Lower leg skin (tissue), 3 donors: ENCODE results near the gene CAMTA1.

ENCODE experiments used
- CTCF ChIP-seq, 3 donors: fragments of 450-650 bp; IDR thresholded peaks; one replicate each; pipeline ENCODE4 v1.5.1; 2016; ENCODE audit warnings: antibody characterized with exemption in 3 of 3, mild to moderate bottlenecking in 3 of 3, moderate library complexity in 2 of 3
- POLR2A ChIP-seq, 2 donors: fragments of 450-650 bp; IDR thresholded peaks; one replicate each; pipeline ENCODE4 v1.6.1; 2016 to 2017; ENCODE audit warnings: antibody characterized with exemption in 2 of 2, mild to moderate bottlenecking in 1 of 2, moderate library complexity in 1 of 2

DNA sequence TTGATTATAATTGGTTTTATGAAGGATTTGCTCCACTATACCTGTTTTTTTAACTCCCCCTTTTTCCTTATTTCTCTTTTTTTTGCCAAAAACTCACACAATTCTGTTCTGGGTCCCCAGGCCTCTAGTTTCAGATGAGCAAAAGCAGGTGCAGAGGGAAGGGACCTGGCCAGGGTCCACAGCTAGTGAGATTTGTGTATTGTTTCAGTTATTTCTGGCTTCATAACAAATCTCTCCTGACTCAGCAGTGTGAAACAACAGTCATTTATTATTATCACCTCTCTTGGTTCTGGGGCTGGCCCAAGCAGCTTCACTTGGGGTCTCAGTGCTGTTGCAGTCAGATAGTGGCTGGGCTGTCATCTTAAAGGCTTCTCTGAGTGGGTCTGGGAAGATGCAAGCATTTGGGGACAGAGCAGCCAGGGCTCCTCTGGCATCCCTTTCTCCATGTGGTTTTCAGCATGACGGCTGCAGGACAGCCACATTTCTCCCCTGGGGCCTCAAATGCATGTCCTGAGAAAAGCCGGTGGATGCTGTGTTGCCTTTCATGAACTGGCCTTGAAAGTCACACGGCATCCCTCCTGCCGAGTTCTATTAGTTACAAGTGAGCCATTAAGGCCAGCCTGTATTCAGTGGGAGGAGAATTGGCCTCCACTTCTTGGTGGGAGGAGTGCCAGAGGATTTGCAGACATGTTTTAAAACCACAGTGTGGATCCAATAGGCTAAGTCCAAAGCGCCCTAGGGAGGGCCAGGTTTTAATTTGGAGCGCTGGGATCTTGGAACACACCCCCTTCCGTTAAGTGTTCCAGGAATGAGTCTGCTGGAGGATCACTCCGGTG, 137.1 kb downstream of the CAMTA1 start:
- TF ChIP-seq CTCF (IDR thresholded peaks at IDR 0.05) (no peak), POLR2A (IDR thresholded peaks at IDR 0.05) (no peak)
